ENCODE results near the gene PRDM4. TPM values are rescaled to one million over a fixed set of nuclear protein-coding genes. Genes with fewer than 3 reads are reported as not detected.

Gene PRDM4
- total RNA-seq, 1 experiment from 2014 or later, result 20.5 TPM

DNA sequence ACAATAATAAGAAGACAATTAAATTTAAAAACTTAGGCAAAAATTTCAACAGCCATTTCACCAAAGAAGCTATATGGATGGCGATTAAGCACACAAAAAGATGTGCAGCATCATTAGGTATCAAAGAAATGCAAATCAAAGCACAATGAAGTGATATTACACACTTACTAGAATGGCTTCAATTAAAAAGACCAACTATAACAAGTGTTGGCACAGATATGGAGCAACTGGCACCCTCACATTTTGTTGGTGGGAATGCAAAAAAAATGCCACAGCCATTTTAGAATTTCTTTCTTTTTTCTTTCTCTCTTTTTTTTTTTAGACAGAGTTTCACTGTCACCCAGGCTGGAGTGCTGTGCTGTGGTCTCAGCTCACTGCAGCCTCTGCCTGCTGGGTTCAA is 1.9 kb upstream of the PRDM4 start (continued):
- TF ChIP-seq, protein P1, sequence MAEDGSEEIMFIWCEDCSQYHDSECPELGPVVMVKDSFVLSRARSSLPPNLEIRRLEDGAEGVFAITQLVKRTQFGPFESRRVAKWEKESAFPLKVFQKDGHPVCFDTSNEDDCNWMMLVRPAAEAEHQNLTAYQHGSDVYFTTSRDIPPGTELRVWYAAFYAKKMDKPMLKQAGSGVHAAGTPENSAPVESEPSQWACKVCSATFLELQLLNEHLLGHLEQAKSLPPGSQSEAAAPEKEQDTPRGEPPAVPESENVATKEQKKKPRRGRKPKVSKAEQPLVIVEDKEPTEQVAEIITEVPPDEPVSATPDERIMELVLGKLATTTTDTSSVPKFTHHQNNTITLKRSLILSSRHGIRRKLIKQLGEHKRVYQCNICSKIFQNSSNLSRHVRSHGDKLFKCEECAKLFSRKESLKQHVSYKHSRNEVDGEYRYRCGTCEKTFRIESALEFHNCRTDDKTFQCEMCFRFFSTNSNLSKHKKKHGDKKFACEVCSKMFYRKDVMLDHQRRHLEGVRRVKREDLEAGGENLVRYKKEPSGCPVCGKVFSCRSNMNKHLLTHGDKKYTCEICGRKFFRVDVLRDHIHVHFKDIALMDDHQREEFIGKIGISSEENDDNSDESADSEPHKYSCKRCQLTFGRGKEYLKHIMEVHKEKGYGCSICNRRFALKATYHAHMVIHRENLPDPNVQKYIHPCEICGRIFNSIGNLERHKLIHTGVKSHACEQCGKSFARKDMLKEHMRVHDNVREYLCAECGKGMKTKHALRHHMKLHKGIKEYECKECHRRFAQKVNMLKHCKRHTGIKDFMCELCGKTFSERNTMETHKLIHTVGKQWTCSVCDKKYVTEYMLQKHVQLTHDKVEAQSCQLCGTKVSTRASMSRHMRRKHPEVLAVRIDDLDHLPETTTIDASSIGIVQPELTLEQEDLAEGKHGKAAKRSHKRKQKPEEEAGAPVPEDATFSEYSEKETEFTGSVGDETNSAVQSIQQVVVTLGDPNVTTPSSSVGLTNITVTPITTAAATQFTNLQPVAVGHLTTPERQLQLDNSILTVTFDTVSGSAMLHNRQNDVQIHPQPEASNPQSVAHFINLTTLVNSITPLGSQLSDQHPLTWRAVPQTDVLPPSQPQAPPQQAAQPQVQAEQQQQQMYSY (CRISPR knock-in tag; IDR thresholded peaks at IDR 0.05), result no peak
- TF ChIP-seq, protein P2, sequence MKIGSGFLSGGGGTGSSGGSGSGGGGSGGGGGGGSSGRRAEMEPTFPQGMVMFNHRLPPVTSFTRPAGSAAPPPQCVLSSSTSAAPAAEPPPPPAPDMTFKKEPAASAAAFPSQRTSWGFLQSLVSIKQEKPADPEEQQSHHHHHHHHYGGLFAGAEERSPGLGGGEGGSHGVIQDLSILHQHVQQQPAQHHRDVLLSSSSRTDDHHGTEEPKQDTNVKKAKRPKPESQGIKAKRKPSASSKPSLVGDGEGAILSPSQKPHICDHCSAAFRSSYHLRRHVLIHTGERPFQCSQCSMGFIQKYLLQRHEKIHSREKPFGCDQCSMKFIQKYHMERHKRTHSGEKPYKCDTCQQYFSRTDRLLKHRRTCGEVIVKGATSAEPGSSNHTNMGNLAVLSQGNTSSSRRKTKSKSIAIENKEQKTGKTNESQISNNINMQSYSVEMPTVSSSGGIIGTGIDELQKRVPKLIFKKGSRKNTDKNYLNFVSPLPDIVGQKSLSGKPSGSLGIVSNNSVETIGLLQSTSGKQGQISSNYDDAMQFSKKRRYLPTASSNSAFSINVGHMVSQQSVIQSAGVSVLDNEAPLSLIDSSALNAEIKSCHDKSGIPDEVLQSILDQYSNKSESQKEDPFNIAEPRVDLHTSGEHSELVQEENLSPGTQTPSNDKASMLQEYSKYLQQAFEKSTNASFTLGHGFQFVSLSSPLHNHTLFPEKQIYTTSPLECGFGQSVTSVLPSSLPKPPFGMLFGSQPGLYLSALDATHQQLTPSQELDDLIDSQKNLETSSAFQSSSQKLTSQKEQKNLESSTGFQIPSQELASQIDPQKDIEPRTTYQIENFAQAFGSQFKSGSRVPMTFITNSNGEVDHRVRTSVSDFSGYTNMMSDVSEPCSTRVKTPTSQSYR (CRISPR knock-in tag; IDR thresholded peaks at IDR 0.05), result no peak
- TF ChIP-seq JUN (CRISPR knock-in tag; IDR thresholded peaks at IDR 0.05) (no peak), ZNF317 (CRISPR knock-in tag; IDR thresholded peaks at IDR 0.05; ENCODE audit: borderline replicate concordance, low read depth) (no peak), ZNF219 (CRISPR knock-in tag; IDR thresholded peaks at IDR 0.05; ENCODE audit: borderline replicate concordance) (no peak), EMX1 (CRISPR knock-in tag; IDR thresholded peaks at IDR 0.05) (no peak), ZNF138 (CRISPR knock-in tag; conservative IDR thresholded peaks at IDR 0.05) (no peak)
- TF ChIP-seq, protein P3, sequence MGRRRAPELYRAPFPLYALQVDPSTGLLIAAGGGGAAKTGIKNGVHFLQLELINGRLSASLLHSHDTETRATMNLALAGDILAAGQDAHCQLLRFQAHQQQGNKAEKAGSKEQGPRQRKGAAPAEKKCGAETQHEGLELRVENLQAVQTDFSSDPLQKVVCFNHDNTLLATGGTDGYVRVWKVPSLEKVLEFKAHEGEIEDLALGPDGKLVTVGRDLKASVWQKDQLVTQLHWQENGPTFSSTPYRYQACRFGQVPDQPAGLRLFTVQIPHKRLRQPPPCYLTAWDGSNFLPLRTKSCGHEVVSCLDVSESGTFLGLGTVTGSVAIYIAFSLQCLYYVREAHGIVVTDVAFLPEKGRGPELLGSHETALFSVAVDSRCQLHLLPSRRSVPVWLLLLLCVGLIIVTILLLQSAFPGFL (CRISPR knock-in tag; IDR thresholded peaks at IDR 0.05; ENCODE audit: borderline replicate concordance), result no peak
- TF ChIP-seq, protein P4, sequence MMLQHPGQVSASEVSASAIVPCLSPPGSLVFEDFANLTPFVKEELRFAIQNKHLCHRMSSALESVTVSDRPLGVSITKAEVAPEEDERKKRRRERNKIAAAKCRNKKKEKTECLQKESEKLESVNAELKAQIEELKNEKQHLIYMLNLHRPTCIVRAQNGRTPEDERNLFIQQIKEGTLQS (CRISPR knock-in tag; conservative IDR thresholded peaks at IDR 0.05), result no peak
- TF ChIP-seq, protein P5, sequence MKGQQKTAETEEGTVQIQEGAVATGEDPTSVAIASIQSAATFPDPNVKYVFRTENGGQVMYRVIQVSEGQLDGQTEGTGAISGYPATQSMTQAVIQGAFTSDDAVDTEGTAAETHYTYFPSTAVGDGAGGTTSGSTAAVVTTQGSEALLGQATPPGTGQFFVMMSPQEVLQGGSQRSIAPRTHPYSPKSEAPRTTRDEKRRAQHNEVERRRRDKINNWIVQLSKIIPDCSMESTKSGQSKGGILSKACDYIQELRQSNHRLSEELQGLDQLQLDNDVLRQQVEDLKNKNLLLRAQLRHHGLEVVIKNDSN (CRISPR knock-in tag; IDR thresholded peaks at IDR 0.05), result no peak
- TF ChIP-seq, protein P6, sequence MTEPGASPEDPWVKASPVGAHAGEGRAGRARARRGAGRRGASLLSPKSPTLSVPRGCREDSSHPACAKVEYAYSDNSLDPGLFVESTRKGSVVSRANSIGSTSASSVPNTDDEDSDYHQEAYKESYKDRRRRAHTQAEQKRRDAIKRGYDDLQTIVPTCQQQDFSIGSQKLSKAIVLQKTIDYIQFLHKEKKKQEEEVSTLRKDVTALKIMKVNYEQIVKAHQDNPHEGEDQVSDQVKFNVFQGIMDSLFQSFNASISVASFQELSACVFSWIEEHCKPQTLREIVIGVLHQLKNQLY (CRISPR knock-in tag; IDR thresholded peaks at IDR 0.05), result no peak

DNA sequence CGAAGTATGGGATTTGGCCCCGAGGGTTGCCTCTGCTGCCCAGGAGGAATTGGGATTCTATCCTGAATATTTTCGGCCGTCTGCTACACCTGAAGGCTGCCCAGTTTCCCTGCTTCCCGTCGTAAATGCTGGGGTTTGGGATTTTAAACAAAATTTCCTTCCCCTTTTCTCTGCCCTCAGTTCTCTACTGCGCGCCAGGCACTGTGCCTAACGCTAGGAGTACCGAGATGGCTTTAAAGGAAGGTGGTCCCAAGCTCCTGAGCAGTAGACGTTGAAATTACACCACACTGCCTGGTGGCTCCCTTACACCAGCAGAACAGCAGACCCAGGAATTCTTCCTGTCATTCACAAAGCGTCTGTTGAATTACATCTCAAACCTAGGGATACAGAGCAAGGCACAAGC is 566 bp upstream of the PRDM4 start:
- CTCF ChIA-PET, result interaction anchor here (0.8 to 2.2 kb wide), 4 partner anchors 91 to 151 kb away, joined by 3 to 15 read pairs (median 7); no protein-coding TSS in a partner anchor
- Mint-ChIP-seq H3K27ac (no peak overlapping the region), H3K9me3 (no peaks in the 10 kb centered on the region), H3K4me3 (peak overlapping the region; percentile 84), H3K36me3 (peaks cover 5% of the 10 kb centered on the region), H3K27me3 (ENCODE audit: low read depth) (peaks cover 17% of the 10 kb centered on the region), H3K4me1 (peaks cover 14% of the 10 kb centered on the region)
- POLR2A ChIA-PET, result no interaction called here
- ATAC-seq (peak; percentile 56), DNase-seq (ENCODE audit: low spot score) (no peak)
- TF ChIP-seq ESRRA (CRISPR knock-in tag; IDR thresholded peaks at IDR 0.05; ENCODE audit: borderline replicate concordance), result no peak
- TF ChIP-seq TEAD4 (CRISPR knock-in tag; IDR thresholded peaks at IDR 0.05), result no peak
- no peak for TF ChIP-seq ZNF138 (CRISPR knock-in tag; conservative IDR thresholded peaks at IDR 0.05)
- TF ChIP-seq JUN (CRISPR knock-in tag; IDR thresholded peaks at IDR 0.05), result no peak
- TF ChIP-seq, protein P7, sequence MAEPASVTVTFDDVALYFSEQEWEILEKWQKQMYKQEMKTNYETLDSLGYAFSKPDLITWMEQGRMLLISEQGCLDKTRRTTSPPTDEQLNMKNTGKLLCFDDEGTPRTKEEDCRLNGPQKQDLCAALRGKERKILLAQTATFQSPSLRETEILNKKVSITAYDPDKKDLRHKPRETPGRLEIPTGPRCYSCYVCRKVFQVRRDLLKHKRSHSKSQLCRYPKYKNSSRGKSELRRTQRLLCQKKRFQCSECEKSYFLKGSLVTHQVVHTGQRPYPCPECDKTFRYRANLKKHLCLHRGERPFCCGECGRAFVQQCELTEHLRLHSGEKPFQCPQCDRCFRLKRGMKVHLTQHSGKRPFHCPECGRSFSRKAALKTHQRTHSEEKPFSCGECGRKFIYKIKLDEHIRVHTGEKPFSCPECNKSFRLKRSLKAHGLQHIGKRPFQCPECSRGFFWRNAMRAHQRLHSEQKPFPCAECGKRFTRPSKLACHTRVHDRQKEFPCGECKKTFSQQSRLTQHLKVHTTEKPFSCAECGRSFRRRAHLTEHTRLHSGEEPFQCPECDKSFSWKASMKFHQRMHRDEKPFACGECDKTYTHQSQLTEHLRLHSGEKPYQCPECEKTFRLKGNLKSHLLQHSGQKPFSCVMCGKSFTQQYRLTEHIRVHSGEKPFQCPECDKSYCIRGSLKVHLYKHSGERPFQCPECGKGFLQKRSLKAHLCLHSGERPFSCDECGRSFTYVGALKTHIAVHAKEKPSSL (CRISPR knock-in tag; conservative IDR thresholded peaks at IDR 0.05), result no peak
- TF ChIP-seq, protein P6 (CRISPR knock-in tag; IDR thresholded peaks at IDR 0.05), result no peak
- TF ChIP-seq GRHL2 (CRISPR knock-in tag; IDR thresholded peaks at IDR 0.05; ENCODE audit: insufficient replicate concordance, severe bottlenecking), result no peak
- TF ChIP-seq, protein P8, sequence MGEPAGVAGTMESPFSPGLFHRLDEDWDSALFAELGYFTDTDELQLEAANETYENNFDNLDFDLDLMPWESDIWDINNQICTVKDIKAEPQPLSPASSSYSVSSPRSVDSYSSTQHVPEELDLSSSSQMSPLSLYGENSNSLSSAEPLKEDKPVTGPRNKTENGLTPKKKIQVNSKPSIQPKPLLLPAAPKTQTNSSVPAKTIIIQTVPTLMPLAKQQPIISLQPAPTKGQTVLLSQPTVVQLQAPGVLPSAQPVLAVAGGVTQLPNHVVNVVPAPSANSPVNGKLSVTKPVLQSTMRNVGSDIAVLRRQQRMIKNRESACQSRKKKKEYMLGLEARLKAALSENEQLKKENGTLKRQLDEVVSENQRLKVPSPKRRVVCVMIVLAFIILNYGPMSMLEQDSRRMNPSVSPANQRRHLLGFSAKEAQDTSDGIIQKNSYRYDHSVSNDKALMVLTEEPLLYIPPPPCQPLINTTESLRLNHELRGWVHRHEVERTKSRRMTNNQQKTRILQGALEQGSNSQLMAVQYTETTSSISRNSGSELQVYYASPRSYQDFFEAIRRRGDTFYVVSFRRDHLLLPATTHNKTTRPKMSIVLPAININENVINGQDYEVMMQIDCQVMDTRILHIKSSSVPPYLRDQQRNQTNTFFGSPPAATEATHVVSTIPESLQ (CRISPR knock-in tag; IDR thresholded peaks at IDR 0.05), result no peak
- no peak for TF ChIP-seq MXD4 (CRISPR knock-in tag; IDR thresholded peaks at IDR 0.05; ENCODE audit: borderline replicate concordance)
- TF ChIP-seq OVOL2 (CRISPR knock-in tag; IDR thresholded peaks at IDR 0.05; ENCODE audit: borderline replicate concordance), result no peak
